Esophagus muscularis mucosa (tissue), 4 donors: ENCODE results near the gene RAD51B.

Experiments
- EP300 ChIP-seq: sonication (generic); formaldehyde crosslinking; IDR thresholded peaks from one replicate; pipeline ENCODE4 v1.6.1; 2017; ENCODE audit warnings: antibody characterized with exemption
- POLR2A ChIP-seq: fragments of 450-650 bp; IDR thresholded peaks from one replicate; pipeline ENCODE4 v1.6.1; 2017; ENCODE audit warnings: antibody characterized with exemption, moderate library complexity, mild to moderate bottlenecking, low read depth
- POLR2AphosphoS5 ChIP-seq, 2 donors: sonication (generic); formaldehyde crosslinking; IDR thresholded peaks; one replicate each; pipeline ENCODE4 v1.6.1; 2017; ENCODE audit warnings: antibody characterized with exemption in 2 of 2
- TF ChIP-seq, protein P1 (sequence below), 3 experiments: fragments of 200-600 bp in 2 of 3; fragments of 450-650 bp in 1 of 3; sonication (generic) in 2 of 3; IDR thresholded peaks; one replicate each; pipeline ENCODE4 v1.5.1; 2017 to 2019; ENCODE audit warnings: antibody characterized with exemption in 3 of 3, mild to moderate bottlenecking in 2 of 3, moderate library complexity in 1 of 3

DNA sequence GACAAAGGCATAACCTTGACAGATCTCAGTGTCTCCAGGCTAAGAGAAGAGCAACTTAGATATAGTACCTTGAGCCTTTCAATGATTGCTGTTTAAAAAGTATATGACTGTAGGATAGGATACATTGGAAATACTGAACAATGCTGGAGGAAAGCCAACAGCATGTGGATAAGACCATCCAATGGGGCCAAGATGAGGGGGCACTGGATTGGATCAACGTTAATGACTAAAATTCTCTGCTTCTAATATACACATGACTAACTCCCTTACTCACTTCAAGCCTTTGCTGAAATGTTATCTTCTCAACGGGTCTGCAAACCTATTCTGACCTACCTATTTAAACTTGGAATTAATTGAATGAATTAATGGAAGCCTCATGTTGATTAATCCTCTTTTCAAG is 354.9 kb downstream of the RAD51B start:
- TF ChIP-seq, protein P1, sequence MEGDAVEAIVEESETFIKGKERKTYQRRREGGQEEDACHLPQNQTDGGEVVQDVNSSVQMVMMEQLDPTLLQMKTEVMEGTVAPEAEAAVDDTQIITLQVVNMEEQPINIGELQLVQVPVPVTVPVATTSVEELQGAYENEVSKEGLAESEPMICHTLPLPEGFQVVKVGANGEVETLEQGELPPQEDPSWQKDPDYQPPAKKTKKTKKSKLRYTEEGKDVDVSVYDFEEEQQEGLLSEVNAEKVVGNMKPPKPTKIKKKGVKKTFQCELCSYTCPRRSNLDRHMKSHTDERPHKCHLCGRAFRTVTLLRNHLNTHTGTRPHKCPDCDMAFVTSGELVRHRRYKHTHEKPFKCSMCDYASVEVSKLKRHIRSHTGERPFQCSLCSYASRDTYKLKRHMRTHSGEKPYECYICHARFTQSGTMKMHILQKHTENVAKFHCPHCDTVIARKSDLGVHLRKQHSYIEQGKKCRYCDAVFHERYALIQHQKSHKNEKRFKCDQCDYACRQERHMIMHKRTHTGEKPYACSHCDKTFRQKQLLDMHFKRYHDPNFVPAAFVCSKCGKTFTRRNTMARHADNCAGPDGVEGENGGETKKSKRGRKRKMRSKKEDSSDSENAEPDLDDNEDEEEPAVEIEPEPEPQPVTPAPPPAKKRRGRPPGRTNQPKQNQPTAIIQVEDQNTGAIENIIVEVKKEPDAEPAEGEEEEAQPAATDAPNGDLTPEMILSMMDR (IDR thresholded peaks at IDR 0.05), result no peak
- TF ChIP-seq POLR2A, result no peak
- TF ChIP-seq POLR2AphosphoS5 (IDR thresholded peaks at IDR 0.05), result no peak
- no peak for TF ChIP-seq EP300
